Ishikawa (cell line): ENCODE results near the gene KSR2.

Source experiments
- CEBPB ChIP-seq: IDR thresholded peaks from 2 replicates; pipeline ENCODE4 v1.6.1; 2012
- CREB1 ChIP-seq: IDR thresholded peaks from 2 replicates; pipeline ENCODE4 v1.6.1; 2012; ENCODE audit warnings: low read depth
- EGR1 ChIP-seq: IDR thresholded peaks from 2 replicates; pipeline ENCODE4 v1.6.1; 2012
- EP300 ChIP-seq: IDR thresholded peaks from 2 replicates; pipeline ENCODE4 v1.6.1; 2012; ENCODE audit warnings: borderline replicate concordance
- FOXM1 ChIP-seq: IDR thresholded peaks from 2 replicates; pipeline ENCODE4 v1.6.1; 2012; ENCODE audit warnings: low read depth, borderline replicate concordance
- NFIC ChIP-seq: IDR thresholded peaks from 2 replicates; pipeline ENCODE4 v1.6.1; 2012
- RAD21 ChIP-seq: IDR thresholded peaks from 2 replicates; pipeline ENCODE4 v1.6.1; 2012; ENCODE audit warnings: low read depth
- TAF1 ChIP-seq: IDR thresholded peaks from 2 replicates; pipeline ENCODE4 v1.6.1; 2012; ENCODE audit warnings: low read depth, mild to moderate bottlenecking
- TCF12 ChIP-seq: IDR thresholded peaks from 2 replicates; pipeline ENCODE4 v1.6.1; 2012; ENCODE audit warnings: low read depth
- TEAD4 ChIP-seq: IDR thresholded peaks from 2 replicates; pipeline ENCODE4 v1.6.1; 2012
- YY1 ChIP-seq: IDR thresholded peaks from 2 replicates; pipeline ENCODE4 v1.6.1; 2012; ENCODE audit warnings: low read depth
- ZBTB7A ChIP-seq: IDR thresholded peaks from 2 replicates; pipeline ENCODE4 v1.6.1; 2012; ENCODE audit warnings: low read depth
- TF ChIP-seq, protein P1 (sequence below): IDR thresholded peaks from 2 replicates; pipeline ENCODE4 v1.6.1; 2012; ENCODE audit warnings: low read depth, mild to moderate bottlenecking
- TF ChIP-seq, protein P2 (sequence below): IDR thresholded peaks from 2 replicates; pipeline ENCODE4 v1.6.1; 2012
- TF ChIP-seq, protein P3 (sequence below): IDR thresholded peaks from 2 replicates; pipeline ENCODE4 v1.6.1; 2012

KSR2 gene

DNA sequence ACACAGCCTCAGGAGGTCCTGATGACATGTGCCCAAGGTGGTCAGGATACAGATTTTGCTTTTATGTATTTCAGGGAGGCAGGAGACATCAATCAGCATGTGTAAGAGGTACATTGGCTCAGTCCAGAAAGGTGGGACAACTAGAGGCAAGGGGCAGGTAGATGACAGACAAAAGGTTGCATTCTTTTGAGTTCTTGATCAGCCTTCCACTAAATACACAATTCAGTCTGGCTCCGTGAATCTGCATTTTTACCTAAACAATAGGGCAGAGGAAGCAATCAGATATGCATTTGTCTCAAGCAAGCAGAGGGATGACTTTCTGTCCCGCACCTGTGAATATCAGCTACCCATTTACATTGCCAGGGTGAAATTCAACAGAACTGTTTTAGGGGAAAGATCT, 178.6 kb downstream of the KSR2 start:
- no peak for TF ChIP-seq YY1
- no peak for TF ChIP-seq NFIC
- TF ChIP-seq, protein P1, sequence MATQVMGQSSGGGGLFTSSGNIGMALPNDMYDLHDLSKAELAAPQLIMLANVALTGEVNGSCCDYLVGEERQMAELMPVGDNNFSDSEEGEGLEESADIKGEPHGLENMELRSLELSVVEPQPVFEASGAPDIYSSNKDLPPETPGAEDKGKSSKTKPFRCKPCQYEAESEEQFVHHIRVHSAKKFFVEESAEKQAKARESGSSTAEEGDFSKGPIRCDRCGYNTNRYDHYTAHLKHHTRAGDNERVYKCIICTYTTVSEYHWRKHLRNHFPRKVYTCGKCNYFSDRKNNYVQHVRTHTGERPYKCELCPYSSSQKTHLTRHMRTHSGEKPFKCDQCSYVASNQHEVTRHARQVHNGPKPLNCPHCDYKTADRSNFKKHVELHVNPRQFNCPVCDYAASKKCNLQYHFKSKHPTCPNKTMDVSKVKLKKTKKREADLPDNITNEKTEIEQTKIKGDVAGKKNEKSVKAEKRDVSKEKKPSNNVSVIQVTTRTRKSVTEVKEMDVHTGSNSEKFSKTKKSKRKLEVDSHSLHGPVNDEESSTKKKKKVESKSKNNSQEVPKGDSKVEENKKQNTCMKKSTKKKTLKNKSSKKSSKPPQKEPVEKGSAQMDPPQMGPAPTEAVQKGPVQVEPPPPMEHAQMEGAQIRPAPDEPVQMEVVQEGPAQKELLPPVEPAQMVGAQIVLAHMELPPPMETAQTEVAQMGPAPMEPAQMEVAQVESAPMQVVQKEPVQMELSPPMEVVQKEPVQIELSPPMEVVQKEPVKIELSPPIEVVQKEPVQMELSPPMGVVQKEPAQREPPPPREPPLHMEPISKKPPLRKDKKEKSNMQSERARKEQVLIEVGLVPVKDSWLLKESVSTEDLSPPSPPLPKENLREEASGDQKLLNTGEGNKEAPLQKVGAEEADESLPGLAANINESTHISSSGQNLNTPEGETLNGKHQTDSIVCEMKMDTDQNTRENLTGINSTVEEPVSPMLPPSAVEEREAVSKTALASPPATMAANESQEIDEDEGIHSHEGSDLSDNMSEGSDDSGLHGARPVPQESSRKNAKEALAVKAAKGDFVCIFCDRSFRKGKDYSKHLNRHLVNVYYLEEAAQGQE: no peak
- no peak for TF ChIP-seq FOXM1
- no peak for TF ChIP-seq CEBPB
- TF ChIP-seq, protein P2, sequence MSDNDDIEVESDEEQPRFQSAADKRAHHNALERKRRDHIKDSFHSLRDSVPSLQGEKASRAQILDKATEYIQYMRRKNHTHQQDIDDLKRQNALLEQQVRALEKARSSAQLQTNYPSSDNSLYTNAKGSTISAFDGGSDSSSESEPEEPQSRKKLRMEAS: no peak
- TF ChIP-seq RAD21: no peak
- no peak for TF ChIP-seq TCF12
- no peak for TF ChIP-seq EGR1
- TF ChIP-seq TEAD4: no peak
- no peak for TF ChIP-seq CREB1
- TF ChIP-seq TAF1: no peak
- TF ChIP-seq EP300: no peak
- no peak for TF ChIP-seq ZBTB7A
- TF ChIP-seq, protein P3, sequence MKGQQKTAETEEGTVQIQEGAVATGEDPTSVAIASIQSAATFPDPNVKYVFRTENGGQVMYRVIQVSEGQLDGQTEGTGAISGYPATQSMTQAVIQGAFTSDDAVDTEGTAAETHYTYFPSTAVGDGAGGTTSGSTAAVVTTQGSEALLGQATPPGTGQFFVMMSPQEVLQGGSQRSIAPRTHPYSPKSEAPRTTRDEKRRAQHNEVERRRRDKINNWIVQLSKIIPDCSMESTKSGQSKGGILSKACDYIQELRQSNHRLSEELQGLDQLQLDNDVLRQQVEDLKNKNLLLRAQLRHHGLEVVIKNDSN: no peak

DNA sequence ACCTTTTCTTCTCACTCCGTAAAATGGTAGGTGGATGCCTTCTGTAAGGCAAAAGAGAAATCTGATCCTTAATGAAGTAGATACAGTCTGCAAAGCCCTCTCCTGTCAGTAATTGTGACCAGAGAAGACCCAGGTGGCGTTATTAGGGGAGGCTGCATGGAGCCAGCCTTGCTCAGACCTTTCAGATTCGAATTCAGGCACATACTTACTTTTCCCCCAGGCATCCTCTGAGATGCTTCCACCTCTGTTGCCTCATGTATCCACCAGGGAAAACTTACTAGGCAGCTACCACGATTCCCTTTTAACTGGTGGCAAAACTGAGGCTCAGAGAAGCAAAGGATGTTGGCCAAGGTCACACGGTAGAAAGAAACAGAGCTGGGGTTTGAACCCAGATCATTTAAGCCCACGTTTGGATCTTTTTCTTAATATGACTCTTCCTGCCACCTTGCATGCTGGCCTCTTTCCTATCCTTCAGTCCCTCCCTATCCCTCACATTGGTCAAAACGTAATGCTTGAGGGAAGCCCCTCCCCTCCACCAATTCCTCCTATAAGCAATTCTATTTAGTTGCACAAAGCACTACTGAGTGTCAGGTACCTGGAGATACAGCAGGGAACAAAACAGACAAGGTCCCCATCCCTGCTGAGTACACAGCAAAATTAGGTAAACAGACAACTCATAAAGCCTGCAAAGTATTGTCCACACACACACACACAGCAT, 179.4 kb downstream of the KSR2 start:
- no peak for TF ChIP-seq ZBTB7A
- no peak for TF ChIP-seq EP300
- no peak for TF ChIP-seq NFIC
- TF ChIP-seq RAD21: no peak
- TF ChIP-seq, protein P2: no peak
- TF ChIP-seq, protein P1: no peak
- TF ChIP-seq, protein P3: no peak
- no peak for TF ChIP-seq EGR1
- no peak for TF ChIP-seq CREB1

DNA sequence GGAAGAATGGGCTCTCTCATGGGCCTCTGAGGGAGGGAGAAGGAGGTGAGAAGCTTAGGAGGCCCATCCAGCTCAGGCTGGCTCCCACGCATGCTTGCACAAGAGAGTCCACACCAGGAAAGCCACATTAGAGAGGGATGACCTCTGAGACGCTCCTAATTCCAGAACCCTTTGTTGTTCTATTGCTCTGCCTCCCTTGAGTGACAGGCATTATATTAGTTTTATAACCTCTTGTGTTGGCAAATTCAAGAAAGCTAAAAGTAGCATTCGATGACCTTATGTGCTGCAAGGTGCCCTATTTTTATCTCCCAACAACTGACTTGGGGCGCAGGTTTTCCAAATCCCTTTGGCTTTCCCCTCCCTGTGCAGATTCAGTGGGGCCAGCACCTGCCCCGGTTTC, 190.1 kb downstream of the KSR2 start:
- TF ChIP-seq CREB1 (no peak), TAF1 (no peak), RAD21 (no peak), EGR1 (no peak), TEAD4 (no peak), TCF12 (no peak), YY1 (no peak), EP300 (no peak), ZBTB7A (no peak), NFIC (no peak)
- TF ChIP-seq, protein P1: no peak
- TF ChIP-seq, protein P3: no peak
